ENCODE results near the gene ESF1. TPM values are rescaled to one million over a fixed set of nuclear protein-coding genes. Genes with fewer than 3 reads are reported as not detected.

Gene ESF1
- polyA plus RNA-seq, 1 donor = 20.0 TPM

DNA sequence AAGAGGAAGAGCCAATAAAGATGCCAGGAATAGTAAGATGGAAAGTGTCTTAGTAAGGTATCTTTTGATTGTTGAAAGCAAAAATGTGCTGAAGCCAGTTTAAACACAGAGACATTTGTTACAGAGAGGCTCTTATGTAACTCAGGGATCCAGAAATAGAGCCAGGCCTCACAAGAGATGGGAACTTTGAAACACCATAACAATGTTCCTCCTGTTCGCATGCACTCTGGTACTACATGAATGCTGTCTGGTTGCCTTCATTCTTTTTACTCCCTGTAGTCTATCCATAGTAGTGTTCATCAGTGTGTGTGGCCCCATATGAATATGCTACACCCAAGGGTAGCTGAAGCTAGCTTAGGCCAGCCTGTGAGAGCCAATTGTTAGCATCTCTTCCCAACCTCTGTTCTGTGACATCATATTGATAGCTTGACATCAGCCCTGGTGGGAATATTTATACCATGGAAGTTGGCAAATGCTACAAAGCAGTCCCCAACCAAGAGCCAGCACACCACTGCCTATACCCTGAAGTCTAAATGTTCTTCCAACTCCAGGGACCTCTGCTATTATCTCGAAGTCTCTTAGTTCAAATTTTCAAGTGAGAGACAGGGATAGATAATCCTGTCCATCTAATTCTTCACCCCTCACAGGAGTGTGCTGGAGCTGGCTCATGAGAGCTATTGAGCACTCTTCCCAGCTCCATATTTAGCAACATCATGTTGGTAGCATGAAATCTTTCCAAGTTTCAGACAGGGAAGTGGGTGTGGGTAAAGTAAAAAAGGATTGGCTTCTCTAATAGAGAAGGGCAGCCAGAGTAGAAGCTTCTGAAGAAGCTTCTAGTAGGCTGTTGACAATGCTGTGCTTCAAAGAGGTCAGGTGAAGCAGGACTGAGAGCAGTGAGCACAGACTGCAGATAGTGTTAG, 7.1 kb upstream of the ESF1 start:
- 100% methylated on average over 1 of the region's 2 CpGs for WGBS (ENCODE audit: insufficient coverage, low lambda C conversion rate)
- Histone ChIP-seq H3K4me3 (ENCODE audit: low read length) (no peak overlapping the region), H3K4me1 (ENCODE audit: control insufficient read depth, insufficient read depth, low read length) (no peaks in the 10 kb centered on the region), H3K36me3 (ENCODE audit: control insufficient read depth, insufficient read depth, low read length) (peaks cover 68% of the 10 kb centered on the region), H3K9me3 (ENCODE audit: control insufficient read depth, low read depth, low read length) (no peaks in the 10 kb centered on the region), H3K27me3 (ENCODE audit: control insufficient read depth, insufficient read depth, low read length) (no peaks in the 10 kb centered on the region), H3K27ac (ENCODE audit: low read length) (no peak overlapping the region)
- DNase-seq = no peak

DNA sequence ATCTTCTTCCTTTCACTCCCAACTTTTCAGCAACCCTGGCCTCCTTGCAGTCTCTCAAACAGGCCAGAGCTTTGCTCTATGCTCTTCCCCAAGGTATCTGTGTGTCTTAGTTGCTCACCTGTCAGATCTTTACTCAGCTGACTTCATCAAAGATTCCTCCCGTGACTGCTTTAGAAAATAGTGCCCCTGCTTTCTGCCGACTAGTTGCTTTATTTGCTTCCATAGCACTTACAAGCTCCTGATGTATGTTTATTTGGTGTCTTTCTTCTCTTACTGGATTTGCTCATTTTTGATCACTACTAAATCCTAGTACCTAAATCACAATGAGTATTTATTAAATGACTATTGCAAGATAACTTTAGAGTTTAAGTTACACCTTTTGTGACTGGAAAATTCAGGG, 6.0 kb upstream of the ESF1 start:
- Histone ChIP-seq H3K27ac (ENCODE audit: low read length) (no peak overlapping the region), H3K9me3 (ENCODE audit: control insufficient read depth, low read depth, low read length) (no peaks in the 10 kb centered on the region), H3K4me1 (ENCODE audit: control insufficient read depth, insufficient read depth, low read length) (peaks cover 10% of the 10 kb centered on the region), H3K27me3 (ENCODE audit: control insufficient read depth, insufficient read depth, low read length) (no peaks in the 10 kb centered on the region), H3K36me3 (ENCODE audit: control insufficient read depth, insufficient read depth, low read length) (peaks cover 57% of the 10 kb centered on the region), H3K4me3 (ENCODE audit: low read length) (no peak overlapping the region)
- no CpG with 5 or more reads among the region's 2 CpGs for WGBS (ENCODE audit: insufficient coverage, low lambda C conversion rate)
- no peak for DNase-seq

DNA sequence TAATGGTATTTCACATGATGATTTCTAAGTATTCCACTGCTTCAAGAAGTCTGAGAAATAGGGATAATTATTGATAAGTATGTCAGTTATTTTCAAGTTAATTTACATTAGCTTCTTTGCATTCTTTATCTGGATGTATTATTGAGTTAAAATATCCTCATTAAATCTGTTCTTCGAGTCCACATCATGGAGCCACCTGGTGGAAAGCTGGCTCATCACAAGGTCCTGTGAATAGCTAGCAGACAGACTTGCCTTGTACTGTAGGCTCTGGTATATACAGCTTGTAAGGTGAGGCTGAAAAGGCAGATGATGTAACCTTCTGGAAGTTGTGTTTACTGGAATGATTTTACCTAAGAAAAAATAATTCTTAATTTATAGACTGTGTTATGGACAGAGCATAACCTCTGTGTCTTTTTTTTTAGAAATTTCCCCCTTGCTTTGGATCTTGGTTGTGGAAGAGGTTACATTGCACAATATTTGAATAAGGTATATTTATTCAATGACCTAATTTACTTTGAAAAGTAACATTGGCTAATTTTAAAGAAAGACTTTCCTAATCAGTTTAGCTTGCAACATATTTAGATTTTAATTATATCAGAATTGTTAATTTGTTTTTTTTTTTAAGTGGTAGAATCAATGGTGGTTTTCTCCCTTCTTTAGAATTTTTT, 3.6 kb upstream of the ESF1 start:
- Histone ChIP-seq H3K4me3 (ENCODE audit: low read length) (no peak overlapping the region), H3K36me3 (ENCODE audit: control insufficient read depth, insufficient read depth, low read length) (peaks cover 40% of the 10 kb centered on the region), H3K4me1 (ENCODE audit: control insufficient read depth, insufficient read depth, low read length) (peaks cover 14% of the 10 kb centered on the region), H3K27me3 (ENCODE audit: control insufficient read depth, insufficient read depth, low read length) (no peaks in the 10 kb centered on the region), H3K27ac (ENCODE audit: low read length) (no peak overlapping the region), H3K9me3 (ENCODE audit: control insufficient read depth, low read depth, low read length) (no peaks in the 10 kb centered on the region)
- no CpG with 5 or more reads among the region's 1 CpG for WGBS (ENCODE audit: insufficient coverage, low lambda C conversion rate)
- DNase-seq = peak; percentile 31 to 59

DNA sequence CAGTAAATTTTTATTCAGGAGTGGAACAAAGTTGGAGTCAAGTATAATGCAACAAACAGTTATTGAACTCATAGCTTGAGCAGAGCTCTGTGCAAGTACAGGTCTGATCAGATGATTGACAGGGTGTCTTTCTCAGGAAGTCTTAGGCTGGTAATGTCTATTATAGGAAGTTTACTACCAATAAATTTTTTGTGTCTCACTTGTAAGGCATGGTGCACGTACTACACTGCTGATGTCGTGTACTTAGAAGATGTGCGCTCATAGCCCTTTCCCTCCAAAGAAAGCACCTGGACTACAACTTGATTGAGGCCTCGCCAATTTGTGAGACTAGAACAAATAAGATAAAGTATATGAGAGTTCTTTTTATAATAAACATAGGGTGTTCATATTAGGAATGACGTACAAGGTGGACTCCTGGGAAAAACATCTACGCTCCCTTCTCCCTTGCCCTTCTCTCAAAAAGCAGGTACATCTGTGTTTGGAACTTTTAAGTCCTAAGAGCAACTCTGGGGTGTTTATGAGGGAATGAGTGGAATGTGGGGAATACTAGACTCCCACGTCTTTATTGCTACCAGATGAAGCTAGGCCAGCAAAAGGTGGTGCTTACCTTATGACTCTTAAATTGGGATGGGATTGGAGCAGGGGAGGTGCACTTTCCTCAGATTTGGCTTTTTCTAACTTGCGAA, 1.6 kb upstream of the ESF1 start:
- Histone ChIP-seq H3K4me1 (ENCODE audit: control insufficient read depth, insufficient read depth, low read length) (peaks cover 14% of the 10 kb centered on the region), H3K27me3 (ENCODE audit: control insufficient read depth, insufficient read depth, low read length) (no peaks in the 10 kb centered on the region), H3K27ac (ENCODE audit: low read length) (no peak overlapping the region), H3K4me3 (ENCODE audit: low read length) (peak overlapping the region; percentile 64), H3K36me3 (ENCODE audit: control insufficient read depth, insufficient read depth, low read length) (peaks cover 28% of the 10 kb centered on the region), H3K9me3 (ENCODE audit: control insufficient read depth, low read depth, low read length) (no peaks in the 10 kb centered on the region)
- DNase-seq = peak in 1 of 2 donors; percentile 40
- WGBS (ENCODE audit: insufficient coverage, low lambda C conversion rate) = 100% methylated on average over 1 of the region's 8 CpGs

DNA sequence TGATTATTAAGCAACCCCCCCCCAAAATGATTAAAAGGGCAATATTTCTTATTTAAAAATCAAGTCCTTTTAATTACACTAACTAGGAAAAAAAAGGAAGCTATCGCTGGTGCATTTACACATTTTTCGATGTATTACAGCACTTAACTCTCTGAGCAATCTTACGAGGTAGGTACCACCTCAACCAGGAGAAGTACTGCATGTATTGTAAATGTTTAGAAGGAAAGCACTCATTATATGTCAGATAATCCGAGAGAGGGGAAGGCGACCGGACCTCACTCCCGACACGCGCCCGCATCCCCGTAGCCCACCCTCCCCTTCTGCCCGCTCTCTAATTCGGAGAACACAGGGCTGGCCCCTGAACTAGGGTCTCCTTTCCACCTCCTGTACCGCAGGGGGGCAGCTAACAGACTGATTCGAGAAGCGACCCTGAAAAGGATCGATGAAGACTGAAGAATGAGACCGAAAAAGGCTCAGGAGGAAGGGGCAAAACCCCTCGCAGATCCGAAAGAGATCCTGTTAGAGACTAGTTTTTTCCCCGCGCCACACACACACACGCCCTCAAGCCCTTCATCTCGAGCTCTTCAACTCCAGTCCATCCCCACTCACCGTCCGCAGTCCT, 337 bp downstream of the ESF1 start:
- Histone ChIP-seq H3K36me3 (ENCODE audit: control insufficient read depth, insufficient read depth, low read length) (peaks cover 19% of the 10 kb centered on the region), H3K9me3 (ENCODE audit: control insufficient read depth, low read depth, low read length) (no peaks in the 10 kb centered on the region), H3K27ac (ENCODE audit: low read length) (peak overlapping the region; percentile 75), H3K27me3 (ENCODE audit: control insufficient read depth, insufficient read depth, low read length) (no peaks in the 10 kb centered on the region), H3K4me1 (ENCODE audit: control insufficient read depth, insufficient read depth, low read length) (peaks cover 14% of the 10 kb centered on the region), H3K4me3 (ENCODE audit: low read length) (peak overlapping the region; percentile 64)
- DNase-seq = no peak
- WGBS (ENCODE audit: insufficient coverage, low lambda C conversion rate) = no CpG with 5 or more reads among the region's 26 CpGs

DNA sequence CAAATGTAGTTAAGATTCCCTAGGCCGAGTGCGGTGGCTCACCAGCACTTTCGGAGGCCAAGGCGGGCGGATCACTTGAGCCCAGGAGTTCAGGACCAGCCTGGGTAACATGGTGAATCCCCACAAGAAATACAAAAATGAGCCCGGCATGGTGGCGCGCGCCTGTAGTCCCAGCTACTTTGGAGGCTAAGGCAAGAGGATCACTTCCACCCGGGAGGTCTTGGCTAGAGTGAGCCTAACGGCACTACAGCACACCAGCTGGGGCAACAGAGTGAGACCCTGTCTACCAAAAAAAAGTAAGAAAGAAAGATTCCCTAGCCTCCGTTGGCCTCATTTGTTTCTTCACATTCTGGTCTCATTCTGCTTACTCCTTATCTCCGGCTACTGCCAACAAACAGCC, 1.2 kb downstream of the ESF1 start:
- Histone ChIP-seq H3K4me1 (ENCODE audit: control insufficient read depth, insufficient read depth, low read length) (peaks cover 14% of the 10 kb centered on the region), H3K27me3 (ENCODE audit: control insufficient read depth, insufficient read depth, low read length) (no peaks in the 10 kb centered on the region), H3K9me3 (ENCODE audit: control insufficient read depth, low read depth, low read length) (no peaks in the 10 kb centered on the region), H3K27ac (ENCODE audit: low read length) (no peak overlapping the region), H3K36me3 (ENCODE audit: control insufficient read depth, insufficient read depth, low read length) (peaks cover 18% of the 10 kb centered on the region), H3K4me3 (ENCODE audit: low read length) (peak overlapping the region; percentile 64)
- WGBS (ENCODE audit: insufficient coverage, low lambda C conversion rate) = 52% methylated on average over 2 of the region's 13 CpGs
- no peak for DNase-seq

DNA sequence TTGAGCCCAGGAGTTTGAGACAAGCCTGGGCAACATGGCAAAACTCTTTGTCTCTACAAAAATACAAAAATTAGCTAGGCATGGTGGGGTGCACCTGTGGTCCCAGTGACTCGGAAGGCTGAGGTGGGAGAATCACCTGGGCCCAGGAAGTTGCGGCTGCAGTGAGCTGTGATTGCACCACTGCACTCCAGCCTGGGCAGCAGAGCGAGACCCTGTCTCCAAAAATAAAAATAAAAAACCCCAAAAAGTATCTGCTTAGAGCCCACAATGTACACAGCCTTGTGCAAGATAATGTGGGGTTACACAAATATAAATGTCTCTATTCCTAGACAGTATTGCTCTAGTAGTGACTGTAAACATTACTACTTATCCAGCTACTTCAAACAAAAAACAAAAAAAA, 5.9 kb downstream of the ESF1 start:
- no peak overlapping the region for H3K4me3 ChIP-seq (ENCODE audit: low read length)
- no peaks in the 10 kb centered on the region for H3K9me3 ChIP-seq (ENCODE audit: control insufficient read depth, low read depth, low read length)
- no peak for DNase-seq
- no peaks in the 10 kb centered on the region for H3K27me3 ChIP-seq (ENCODE audit: control insufficient read depth, insufficient read depth, low read length)
- peaks cover 4% of the 10 kb centered on the region for H3K4me1 ChIP-seq (ENCODE audit: control insufficient read depth, insufficient read depth, low read length)
- peaks cover 43% of the 10 kb centered on the region for H3K36me3 ChIP-seq (ENCODE audit: control insufficient read depth, insufficient read depth, low read length)
- no peak overlapping the region for H3K27ac ChIP-seq (ENCODE audit: low read length)
- WGBS (ENCODE audit: insufficient coverage, low lambda C conversion rate) = no CpG with 5 or more reads among the region's 3 CpGs

DNA sequence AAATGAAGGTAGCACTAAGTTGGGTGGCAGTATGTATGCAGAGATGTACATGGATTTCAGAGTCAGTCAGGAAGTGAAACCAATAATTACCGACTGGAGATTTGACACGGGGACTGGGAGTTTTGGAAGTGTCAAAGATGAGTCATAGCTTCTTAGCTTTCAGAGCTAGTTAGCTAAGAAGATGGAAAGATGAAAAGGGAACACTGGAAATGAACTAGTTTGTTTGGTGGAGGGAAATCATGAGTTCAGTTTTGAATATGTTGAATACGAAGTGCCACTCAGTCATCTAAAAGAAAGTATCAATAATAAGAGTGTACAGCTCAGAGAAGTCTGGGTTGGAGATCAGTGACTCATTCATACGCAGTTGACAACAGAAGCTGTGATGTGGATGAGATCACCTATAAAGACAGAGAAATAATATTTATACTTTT, 7.5 kb downstream of the ESF1 start:
- WGBS (ENCODE audit: insufficient coverage, low lambda C conversion rate) = 94% methylated on average over 3 of the region's 4 CpGs
- H3K4me3 ChIP-seq (ENCODE audit: low read length) = no peak overlapping the region
- no peak for DNase-seq
- peaks cover 49% of the 10 kb centered on the region for H3K36me3 ChIP-seq (ENCODE audit: control insufficient read depth, insufficient read depth, low read length)
- no peaks in the 10 kb centered on the region for H3K9me3 ChIP-seq (ENCODE audit: control insufficient read depth, low read depth, low read length)
- H3K27me3 ChIP-seq (ENCODE audit: control insufficient read depth, insufficient read depth, low read length) = no peaks in the 10 kb centered on the region
- no peaks in the 10 kb centered on the region for H3K4me1 ChIP-seq (ENCODE audit: control insufficient read depth, insufficient read depth, low read length)
- no peak overlapping the region for H3K27ac ChIP-seq (ENCODE audit: low read length)

DNA sequence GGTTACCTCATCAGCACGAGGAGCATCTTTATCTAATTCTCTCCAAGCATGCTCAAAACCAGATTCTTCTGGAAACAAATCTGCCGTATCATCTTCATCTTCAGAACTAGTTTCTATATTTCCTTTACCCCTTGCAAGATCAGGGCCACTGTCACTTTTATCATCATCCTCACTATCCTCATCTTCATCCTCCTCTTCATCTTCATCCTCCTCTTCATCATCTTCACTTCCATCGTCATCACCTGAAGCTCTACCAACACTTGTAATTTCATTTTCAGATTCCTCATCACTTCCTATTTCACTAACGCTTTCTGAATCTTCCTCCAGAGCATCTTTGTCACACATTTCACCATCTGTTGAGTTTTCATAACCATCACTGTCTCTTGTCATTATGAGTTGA, 8.9 kb downstream of the ESF1 start:
- H3K4me1 ChIP-seq (ENCODE audit: control insufficient read depth, insufficient read depth, low read length) = no peaks in the 10 kb centered on the region

DNA sequence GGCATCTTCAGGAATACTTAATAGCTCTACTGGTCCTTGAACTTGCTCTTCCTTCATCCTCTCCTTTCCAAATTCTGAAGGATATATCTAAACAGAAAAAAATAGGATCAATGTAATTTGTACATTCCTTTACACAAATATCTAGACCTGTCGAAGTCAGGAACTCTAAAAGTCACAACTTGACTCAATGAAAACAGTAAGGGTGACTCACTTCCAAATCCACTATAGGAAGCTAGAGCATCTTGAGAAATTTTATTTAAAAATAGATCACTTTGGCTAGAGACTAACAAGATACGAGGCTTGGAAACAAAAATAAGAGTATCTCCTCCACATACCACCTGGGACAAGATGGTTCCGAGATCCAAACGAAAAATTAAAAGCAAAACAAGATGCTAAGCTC, 12.2 kb downstream of the ESF1 start:
- 94% methylated on average over 3 of the region's 4 CpGs for WGBS (ENCODE audit: insufficient coverage, low lambda C conversion rate)

More for the DNA sequence above, 8.9 kb downstream of the ESF1 start:
- no peaks in the 10 kb centered on the region for H3K27me3 ChIP-seq (ENCODE audit: control insufficient read depth, insufficient read depth, low read length)
- no peaks in the 10 kb centered on the region for H3K9me3 ChIP-seq (ENCODE audit: control insufficient read depth, low read depth, low read length)
- H3K36me3 ChIP-seq (ENCODE audit: control insufficient read depth, insufficient read depth, low read length) = peaks cover 43% of the 10 kb centered on the region
- WGBS (ENCODE audit: insufficient coverage, low lambda C conversion rate) = 87% methylated on average over 3 of the region's 4 CpGs
- DNase-seq = no peak
- no peak overlapping the region for H3K27ac ChIP-seq (ENCODE audit: low read length)
- H3K4me3 ChIP-seq (ENCODE audit: low read length) = no peak overlapping the region

More for the DNA sequence above, 12.2 kb downstream of the ESF1 start:
- no peaks in the 10 kb centered on the region for H3K9me3 ChIP-seq (ENCODE audit: control insufficient read depth, low read depth, low read length)
- H3K27ac ChIP-seq (ENCODE audit: low read length) = no peak overlapping the region
- H3K27me3 ChIP-seq (ENCODE audit: control insufficient read depth, insufficient read depth, low read length) = no peaks in the 10 kb centered on the region
- DNase-seq = no peak
- no peaks in the 10 kb centered on the region for H3K4me1 ChIP-seq (ENCODE audit: control insufficient read depth, insufficient read depth, low read length)
- H3K4me3 ChIP-seq (ENCODE audit: low read length) = no peak overlapping the region
- peaks cover 54% of the 10 kb centered on the region for H3K36me3 ChIP-seq (ENCODE audit: control insufficient read depth, insufficient read depth, low read length)
